Activated CD4-positive, alpha-beta T cell treated with anti-CD3 and anti-CD28 coated beads, Interleukin-2, amount 50 U/mL, for 1 hour (primary cell): ENCODE measurements around the gene DYNC1I2.
"Not testable (repeated sequence)": the region's sequence is repeated elsewhere in the genome, so short reads cannot be mapped to it uniquely, and the experiment has no call there.

Experiments used
- DNase-seq: peaks from one replicate; pipeline ENCODE4 v3.0.0-alpha.2; 2020

DYNC1I2 gene

GRCh38 chr2:171719660-171720059 is 32.4 kb downstream of the DYNC1I2 start:
- no peak for DNase-seq

- no peak for DNase-seq
These were observed 36.7 kb downstream of the DYNC1I2 start for GRCh38 chr2:171723716-171724683.

DNA sequence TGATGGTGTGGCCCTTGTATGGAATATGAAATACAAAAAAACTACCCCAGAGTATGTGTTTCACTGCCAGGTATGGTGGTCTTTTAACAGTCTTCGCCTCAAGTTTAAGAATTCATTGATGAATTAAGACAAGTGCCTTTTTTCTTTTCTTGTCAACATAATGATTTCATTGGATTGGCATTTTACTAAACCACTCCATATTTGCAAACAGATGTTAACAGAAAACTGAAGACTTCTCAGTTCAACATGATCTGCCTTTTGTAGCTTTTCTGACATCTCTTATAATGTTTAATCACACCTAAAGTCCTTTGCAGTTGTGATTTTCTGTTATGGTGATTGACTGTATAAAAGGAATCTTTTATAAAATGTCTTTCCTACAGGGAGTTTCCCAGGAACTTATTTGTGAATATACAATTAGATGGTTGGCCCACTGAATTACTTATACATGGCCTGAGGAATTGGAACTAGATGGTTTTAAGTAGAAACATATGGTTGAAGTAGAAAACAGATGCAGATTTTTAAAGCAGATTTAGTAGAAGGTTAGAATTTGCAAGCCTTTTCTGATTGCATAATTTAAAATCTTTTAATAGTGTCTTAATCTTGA is 39.7 kb downstream of the DYNC1I2 start:
- DNase-seq, result no peak

- no peak for DNase-seq
These were observed 42.0 kb downstream of the DYNC1I2 start for GRCh38 chr2:171728989-171729951.

DNA sequence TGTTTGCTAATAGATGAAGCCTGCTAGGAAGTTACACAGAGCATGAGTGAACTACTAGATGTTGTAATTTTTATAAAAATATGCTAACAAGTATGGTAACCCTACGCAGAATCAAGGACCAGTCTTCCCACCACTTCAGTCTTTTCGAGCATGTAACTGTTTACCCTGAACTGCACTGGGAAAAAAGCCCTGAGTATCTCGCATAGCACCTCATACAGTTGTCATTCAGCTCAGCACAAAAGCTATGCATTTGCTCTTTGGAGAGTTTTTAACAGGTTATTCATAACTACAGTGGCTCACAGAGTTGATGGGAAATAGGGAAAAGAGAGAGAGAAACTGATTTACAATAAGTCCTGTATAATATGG is 42.7 kb downstream of the DYNC1I2 start:
- DNase-seq, result no peak

DNA sequence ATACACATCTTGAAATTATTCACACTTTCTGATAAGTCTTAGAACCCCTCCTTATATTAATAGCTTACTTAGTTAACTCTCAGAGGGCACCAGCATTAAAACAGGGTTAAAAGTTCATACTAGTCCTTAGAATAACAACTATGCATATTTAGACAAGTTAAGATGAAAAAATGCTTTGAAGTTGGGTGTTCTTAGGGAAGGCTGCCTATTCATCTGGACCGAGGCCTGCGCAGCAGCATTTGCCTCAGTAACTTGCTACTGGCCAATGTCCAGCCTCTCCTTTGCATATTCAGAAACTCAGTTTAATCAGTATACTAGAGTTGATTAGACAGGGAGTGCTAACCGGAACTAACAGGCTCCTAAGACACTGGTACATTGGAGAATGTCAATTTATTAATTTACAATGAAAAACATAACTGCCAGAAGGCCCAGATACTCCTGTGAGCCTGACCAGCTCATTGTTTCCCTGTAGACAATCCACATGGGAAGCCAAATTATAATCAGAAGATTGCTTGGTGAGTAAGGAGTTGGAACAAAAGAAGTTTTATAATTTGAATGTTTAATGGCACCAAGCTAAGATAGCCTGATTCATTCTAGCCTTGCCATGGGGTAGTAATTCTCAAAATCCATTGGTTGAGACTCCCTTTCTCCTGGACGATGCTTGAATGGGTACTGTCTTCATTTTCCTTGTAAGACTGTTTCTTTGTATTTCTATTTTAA is 48.9 kb downstream of the DYNC1I2 start:
- DNase-seq, result no peak

DNA sequence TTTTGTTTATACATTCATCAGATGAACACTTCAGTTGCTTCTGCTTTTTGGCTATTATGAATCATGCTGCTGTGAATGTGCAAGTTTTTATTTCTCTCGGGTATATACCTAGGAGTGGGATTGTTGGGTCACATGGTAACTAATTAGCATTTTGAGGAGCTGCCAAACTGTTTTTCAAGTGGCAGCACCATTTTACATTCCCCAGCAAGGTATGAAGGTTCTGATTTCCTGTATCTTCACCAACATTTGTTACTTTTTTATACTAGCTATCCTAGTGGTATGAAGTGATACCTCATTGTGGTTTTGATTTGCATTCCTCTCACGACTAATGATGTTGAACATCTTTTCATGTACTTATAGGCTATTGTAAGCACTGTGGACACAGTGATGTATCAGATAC is 53.9 kb downstream of the DYNC1I2 start:
- DNase-seq, result no peak

DNA sequence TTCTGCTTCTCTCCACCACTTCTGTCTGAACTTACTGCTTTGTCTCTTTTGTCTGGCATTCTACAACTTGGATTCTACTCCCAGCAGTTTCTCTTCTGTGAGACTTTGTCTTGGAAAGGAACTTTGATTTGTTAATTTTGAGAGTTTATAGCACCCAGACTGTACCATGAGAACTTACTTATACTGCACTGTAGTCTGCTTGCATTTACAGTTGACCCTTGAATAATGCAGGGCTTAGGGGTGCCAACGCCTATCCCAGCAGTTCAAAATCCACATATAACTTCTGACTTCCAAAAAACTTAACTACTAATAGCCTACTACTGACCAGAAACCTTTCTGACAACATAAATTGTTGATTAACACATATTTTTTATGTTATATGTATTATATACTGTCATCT is 55.5 kb downstream of the DYNC1I2 start:
- DNase-seq, result no peak

- no peak for DNase-seq
These were observed 57.9 kb downstream of the DYNC1I2 start for GRCh38 chr2:171745141-171745540.

DNA sequence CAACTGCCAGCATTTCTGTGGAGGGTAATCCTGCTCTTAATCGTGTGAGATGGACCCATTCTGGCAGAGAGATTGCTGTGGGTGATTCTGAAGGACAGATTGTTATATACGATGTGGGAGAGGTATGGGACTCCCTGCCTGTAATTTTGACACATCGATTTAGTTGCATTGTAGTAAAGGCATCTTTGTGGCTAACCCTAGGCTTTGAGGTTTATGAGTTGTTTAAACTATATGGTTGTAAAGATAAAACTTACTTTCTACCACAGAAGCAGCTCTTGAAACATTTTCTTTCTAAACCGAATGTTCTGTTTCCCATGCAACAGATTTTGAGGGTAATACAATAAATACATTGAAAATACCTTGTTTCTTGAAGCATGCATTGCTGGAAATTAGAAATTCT is 58.5 kb downstream of the DYNC1I2 start:
- DNase-seq, result no peak

DNA sequence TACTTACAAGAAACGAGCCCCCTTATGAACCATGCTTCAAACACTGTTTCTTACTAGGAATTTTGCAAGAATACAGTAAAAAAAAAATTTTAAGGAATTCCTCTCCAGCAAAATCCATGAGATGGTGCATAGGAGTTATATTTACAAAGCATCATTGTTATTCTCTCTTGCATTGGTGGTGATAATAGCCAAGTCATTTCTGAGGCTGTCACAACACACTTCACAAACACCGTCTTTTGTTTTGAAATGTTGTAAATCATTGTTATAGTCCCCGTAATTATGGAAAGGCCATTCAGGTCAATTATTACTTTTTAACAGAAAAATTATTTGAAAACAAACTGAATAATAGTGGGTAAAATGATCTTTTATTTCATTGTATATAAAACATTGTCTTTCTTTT is 60.1 kb downstream of the DYNC1I2 start:
- no peak for DNase-seq

- DNase-seq, result no peak
These were observed 67.1 kb downstream of the DYNC1I2 start for GRCh38 chr2:171754254-171754939.

DNA sequence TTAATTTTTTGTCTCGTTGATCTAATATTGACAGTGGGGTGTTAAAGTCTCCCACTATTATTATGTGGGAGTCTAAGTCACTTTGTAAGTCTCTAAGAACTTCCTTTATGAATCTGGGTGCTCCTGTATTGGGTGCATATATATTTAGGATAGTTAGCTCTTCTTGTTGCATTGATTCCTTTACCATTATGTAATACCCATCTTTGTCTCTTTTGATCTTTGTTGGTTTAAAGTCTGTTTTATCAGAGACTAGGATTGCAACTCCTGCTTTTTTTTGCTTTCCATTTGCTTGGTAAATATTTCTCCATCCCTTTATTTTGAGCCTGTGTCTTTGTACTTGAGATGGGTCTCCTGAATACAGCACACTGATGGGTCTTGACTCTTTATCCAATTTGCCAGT is 71.5 kb downstream of the DYNC1I2 start:
- not testable (repeated sequence) for DNase-seq

- not testable (repeated sequence) for DNase-seq
These were observed 73.9 kb downstream of the DYNC1I2 start for GRCh38 chr2:171761176-171761575.

DNA sequence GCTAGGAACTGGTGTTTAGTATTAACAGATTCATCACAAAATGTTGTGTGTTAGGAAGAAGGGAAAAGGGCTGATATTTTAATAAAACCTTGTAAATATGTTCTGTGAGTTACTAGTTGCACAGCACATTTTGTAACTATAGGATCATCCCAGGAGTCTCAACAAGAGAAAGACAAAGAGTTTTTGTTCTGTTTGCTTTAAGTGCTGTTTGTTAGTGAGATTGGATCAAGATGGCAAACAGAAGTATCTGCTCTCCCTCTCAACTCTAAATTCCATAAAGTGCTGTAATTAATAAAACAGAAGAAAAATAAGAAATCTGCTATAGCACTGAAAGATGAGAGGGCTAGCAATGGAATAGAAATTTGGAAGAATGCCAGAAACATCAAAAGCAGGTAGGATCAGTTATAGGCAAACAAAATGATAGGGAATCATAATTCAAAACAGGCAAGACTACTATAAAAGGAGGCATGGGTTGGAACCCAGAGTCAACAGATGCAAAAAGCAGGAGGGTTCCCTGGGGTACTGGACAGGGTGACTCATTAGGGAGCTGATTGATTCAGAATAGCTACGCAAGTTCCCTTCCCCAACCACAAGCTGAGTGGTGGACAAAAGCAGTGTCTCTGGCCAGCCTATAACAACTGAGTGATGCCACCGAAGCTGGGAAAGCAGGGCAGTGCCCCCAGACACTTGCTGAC is 75.8 kb downstream of the DYNC1I2 start:
- no peak for DNase-seq

- DNase-seq, result no peak
These were observed 76.3 kb downstream of the DYNC1I2 start for GRCh38 chr2:171763602-171764001.

DNA sequence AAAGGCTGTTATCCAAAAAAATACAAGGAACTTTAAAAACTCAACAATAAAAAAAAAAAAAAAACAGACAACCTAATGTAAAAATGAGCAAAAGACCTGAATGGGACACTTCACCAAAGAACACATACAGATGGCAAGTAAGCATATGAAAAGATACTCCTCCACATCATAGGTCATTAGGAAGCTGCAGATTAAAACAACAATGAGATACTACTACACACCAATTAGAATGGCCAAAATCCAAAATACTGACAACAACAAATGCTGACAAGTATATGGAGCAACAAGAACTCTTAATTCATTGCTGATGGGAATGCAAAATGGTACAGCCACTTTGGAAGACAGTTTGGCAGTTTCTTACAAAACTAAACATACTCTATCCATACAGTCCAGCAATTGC is 84.2 kb downstream of the DYNC1I2 start:
- DNase-seq, result no peak

DNA sequence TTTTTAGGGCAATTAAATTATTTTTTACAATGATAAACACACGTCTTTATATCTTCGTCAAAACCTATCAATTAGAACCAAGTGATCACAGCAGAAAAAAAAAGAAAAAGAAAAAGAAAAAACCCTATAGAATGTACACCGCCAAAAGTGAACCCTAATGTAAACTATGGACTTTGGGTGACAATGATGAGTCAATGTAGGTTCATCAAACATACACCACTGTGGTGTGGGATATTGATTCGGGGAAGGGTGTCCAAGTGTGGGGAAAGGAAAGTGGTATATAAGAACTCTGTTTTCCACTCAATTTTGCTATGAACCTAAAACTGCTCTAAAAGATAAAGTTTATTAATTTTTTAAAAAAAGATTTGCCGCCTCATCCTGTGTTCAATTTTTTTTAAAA is 85.1 kb downstream of the DYNC1I2 start:
- no peak for DNase-seq

DNA sequence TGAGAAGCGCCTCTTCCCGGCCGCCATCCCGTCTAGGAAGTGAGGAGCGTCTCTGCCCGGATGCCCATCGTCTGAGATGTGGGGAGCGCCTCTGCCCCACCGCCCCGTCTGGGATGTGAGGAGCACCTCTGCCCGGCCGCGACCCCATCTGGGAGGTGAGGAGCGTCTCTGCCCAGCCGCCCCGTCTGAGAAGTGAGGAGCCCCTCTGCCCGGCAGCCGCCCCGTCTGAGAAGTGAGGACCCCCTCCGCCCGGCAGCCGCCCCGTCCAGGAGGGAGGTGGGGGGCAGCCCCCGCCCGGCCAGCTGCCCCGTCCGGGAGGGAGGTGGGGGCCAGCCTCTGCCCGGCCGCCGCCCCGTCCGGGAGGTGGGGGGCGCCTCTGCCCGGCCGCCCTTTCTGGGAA is 87.3 kb downstream of the DYNC1I2 start:
- not testable (repeated sequence) for DNase-seq

- no peak for DNase-seq
These were observed 91.2 kb downstream of the DYNC1I2 start for GRCh38 chr2:171778515-171778914.

GRCh38 chr2:171785450-171785849 is 98.2 kb downstream of the DYNC1I2 start:
- no peak for DNase-seq
